A549 (cell line): ENCODE results near the gene HEATR1. TPM values are rescaled to one million over a fixed set of nuclear protein-coding genes. Genes with fewer than 3 reads are reported as not detected.

Experiments
- ATAC-seq, 2 experiments: fragments of 200-7000 bp in 1 of 2; fragments of >200 bp in 1 of 2; cut with Nextera tagmentation in 1 of 2; cut with Tn5 transposase in 1 of 2; 3 replicates each; pipeline versions ENCODE4 v1.8.0 to v1.9.1; 2018 to 2020; ENCODE audit warnings: mild to moderate bottlenecking in 1 of 2, moderate library complexity in 1 of 2
- CTCF ChIA-PET: fragments of 300-600 bp; sonication (Branson Sonifier 250); formaldehyde crosslinking; extraction: SDS; loops from one replicate; lab custom pipeline; 2021; ENCODE audit warnings: antibody characterized with exemption, inconsistent platforms; lab: Yijun Ruan, JAX
- POLR2A ChIA-PET: fragments of 350-600 bp; formaldehyde crosslinking; extraction: SDS; loops from one replicate; lab custom pipeline; 2021; ENCODE audit warnings: antibody characterized with exemption, inconsistent platforms; lab: Yijun Ruan, JAX
- DNase-seq, 2 experiments: peaks; one replicate each; pipeline versions ENCODE4 v3.0.0 to v3.0.0-alpha.2; 2011 to 2016; ENCODE audit warnings: low read depth in 1 of 2, low spot score in 1 of 2
- FAIRE-seq: peaks from 2 replicates; lab custom pipeline; 2011; peaks lifted over from hg19 to GRCh38; lab: Jason Lieb, UNC
- H3K27ac ChIP-seq, 2 experiments: fragments of >200 bp; sonication (Bioruptor Twin); formaldehyde crosslinking; 3 replicates each; pipeline ENCODE4 v1.5.1; 2016 to 2017
- H3K4me1 ChIP-seq: fragments of >200 bp; sonication (Bioruptor Twin); formaldehyde crosslinking; 3 replicates; pipeline ENCODE4 v1.6.1; 2016
- H3K4me2 ChIP-seq: fragments of >200 bp; sonication (Bioruptor Twin); formaldehyde crosslinking; 3 replicates; pipeline ENCODE4 v1.6.1; 2016
- H3K4me3 ChIP-seq: fragments of >200 bp; sonication (Bioruptor Twin); formaldehyde crosslinking; 3 replicates; pipeline ENCODE4 v1.5.1; 2016
- H3K9me3 ChIP-seq: fragments of >200 bp; sonication (Bioruptor Twin); formaldehyde crosslinking; 3 replicates; pipeline ENCODE4 v1.6.1; 2016
- CBX2 ChIP-seq: fragments of 200-600 bp; sonication (generic); IDR thresholded peaks from 2 replicates; pipeline ENCODE4 v1.6.1; 2016; ENCODE audit warnings: low read depth, mild to moderate bottlenecking, borderline replicate concordance
- CEBPB ChIP-seq, 2 experiments: fragments of >200 bp in 1 of 2; sonication (Bioruptor Twin) in 1 of 2; formaldehyde crosslinking in 1 of 2; IDR thresholded peaks; 2 replicates each; pipeline ENCODE4 v1.6.1; 2012 to 2016
- CHD4 ChIP-seq: fragments of 200-600 bp; sonication (generic); IDR thresholded peaks from 2 replicates; pipeline ENCODE4 v1.6.1; 2016; ENCODE audit warnings: antibody characterized with exemption, mild to moderate bottlenecking, borderline replicate concordance
- EHF ChIP-seq: fragments of 250-450 bp; sonication (Bioruptor Pico); IDR thresholded peaks from 2 replicates; pipeline ENCODE4 v1.5.0; 2020; ENCODE audit warnings: mild to moderate bottlenecking
- ELK1 ChIP-seq: fragments of 150-350 bp; IDR thresholded peaks from 2 replicates; pipeline ENCODE4 v1.6.1; 2014; ENCODE audit warnings: low read depth, mild to moderate bottlenecking, low read length
- EP300 ChIP-seq, 2 experiments: fragments of >200 bp; sonication (Bioruptor Twin); formaldehyde crosslinking; IDR thresholded peaks; 2 replicates in 1 of 2; 3 replicates in 1 of 2; pipeline ENCODE4 v1.6.1; 2016 to 2017
- ESRRA ChIP-seq: fragments of 150-350 bp; IDR thresholded peaks from 2 replicates; pipeline ENCODE4 v1.6.1; 2014; ENCODE audit warnings: mild to moderate bottlenecking, low read length, borderline replicate concordance
- FOSB ChIP-seq: fragments of 250-450 bp; sonication (Bioruptor Pico); IDR thresholded peaks from 2 replicates; pipeline ENCODE4 v1.5.0; 2020; ENCODE audit warnings: mild to moderate bottlenecking, moderate library complexity
- FOSL2 ChIP-seq, 2 experiments: fragments of 450-650 bp in 1 of 2; fragments of >200 bp in 1 of 2; sonication (Bioruptor Twin) in 1 of 2; formaldehyde crosslinking; IDR thresholded peaks; 2 replicates each; pipeline versions ENCODE4 v1.5.0 to v1.6.1; 2016 to 2020; ENCODE audit warnings: mild to moderate bottlenecking in 1 of 2, moderate library complexity in 1 of 2
- HMGXB4 ChIP-seq: fragments of 250-450 bp; sonication (Bioruptor Pico); IDR thresholded peaks from 2 replicates; pipeline ENCODE4 v1.5.0; 2021; ENCODE audit warnings: mild to moderate bottlenecking, moderate library complexity, borderline replicate concordance
- JUNB ChIP-seq: fragments of >200 bp; sonication (Bioruptor Twin); formaldehyde crosslinking; IDR thresholded peaks from 2 replicates; pipeline ENCODE4 v1.6.1; 2016
- KDM1A ChIP-seq: fragments of 200-600 bp; sonication (generic); IDR thresholded peaks from 2 replicates; pipeline ENCODE4 v1.6.1; 2016; ENCODE audit warnings: low read depth, mild to moderate bottlenecking
- MYC ChIP-seq: IDR thresholded peaks from 2 replicates; pipeline ENCODE4 v1.6.1; 2012; ENCODE audit warnings: mild to moderate bottlenecking, inconsistent platforms, low read length, improper control_type of control experiment, borderline replicate concordance
- NPAS2 ChIP-seq: fragments of 250-450 bp; sonication (Bioruptor Pico); IDR thresholded peaks from 2 replicates; pipeline ENCODE4 v1.8.0; 2022; ENCODE audit warnings: mild to moderate bottlenecking, moderate library complexity, borderline replicate concordance
- PBX3 ChIP-seq: IDR thresholded peaks from 2 replicates; pipeline ENCODE4 v1.6.1; 2012
- POLR2AphosphoS2 ChIP-seq: conservative IDR thresholded peaks from 2 replicates; pipeline ENCODE4 v1.6.1; 2012; ENCODE audit warnings: low read length, improper control_type of control experiment, inconsistent platforms
- RCOR1 ChIP-seq: fragments of 150-350 bp; IDR thresholded peaks from 2 replicates; pipeline ENCODE4 v1.6.1; 2014; ENCODE audit warnings: antibody characterized with exemption, low read length, low read depth
- REST ChIP-seq: fragments of 200-600 bp; sonication (generic); IDR thresholded peaks from 2 replicates; pipeline ENCODE4 v1.6.1; 2016; ENCODE audit warnings: antibody characterized with exemption, mild to moderate bottlenecking, moderate library complexity
- RNF2 ChIP-seq: fragments of 200-600 bp; sonication (generic); IDR thresholded peaks from 2 replicates; pipeline ENCODE4 v1.6.1; 2016; ENCODE audit warnings: low read depth, mild to moderate bottlenecking, antibody characterized with exemption, moderate library complexity, borderline replicate concordance
- TP53 ChIP-seq: fragments of 250-450 bp; sonication (Bioruptor Pico); IDR thresholded peaks from 2 replicates; pipeline ENCODE4 v1.5.0; 2021; ENCODE audit warnings: mild to moderate bottlenecking, moderate library complexity
- ZSCAN20 ChIP-seq: fragments of 250-450 bp; sonication (Bioruptor Pico); IDR thresholded peaks from 2 replicates; pipeline ENCODE4 v1.8.0; 2022; ENCODE audit warnings: mild to moderate bottlenecking, moderate library complexity
- WGBS: methylation state at CpG from one replicate; pipeline ENCODE4 v1.1.6; 2017; ENCODE audit errors: missing lambda C conversion rate; 5-methylcytosine and 5-hydroxymethylcytosine counted together
- polyA plus RNA-seq, 4 experiments: library from polyadenylated mRNA; depleted of rRNA in 3 of 4; stranded (reverse); fragments of >200 nt; fragmentation: RNase III in 1 of 4; extraction: RNeasy Plus Mini Kit Qiagen cat#74134 plus additional on column Dnase treatment in 1 of 4; gene quantifications; 2 replicates in 3 of 4; 3 replicates in 1 of 4; pipeline ENCODE4 v1.2.3, GENCODE V29; 2011 to 2017

HEATR1 gene
- polyA plus RNA-seq, 2 of the 4 experiments (the other 2 are of a cell fraction) = 22.3 to 50.1 TPM

- no peak overlapping the region for H3K4me2 ChIP-seq
- TF ChIP-seq RNF2 = no peak
- no peak for TF ChIP-seq ZSCAN20 (CRISPR knock-in tag)
- TF ChIP-seq CHD4 = no peak
- no peak for TF ChIP-seq EHF (CRISPR knock-in tag)
- TF ChIP-seq KDM1A = no peak
- CTCF ChIA-PET = interaction anchor here (1.6 kb wide), 1 partner anchor 389 kb away, joined by 3 read pairs; no protein-coding TSS in a partner anchor
- FAIRE-seq = no peak
- H3K27ac ChIP-seq = no peak overlapping the region
- 89% methylated on average over 1 of the region's 1 CpG for WGBS
- POLR2A ChIA-PET = no interaction called here
- H3K9me3 ChIP-seq = no peaks in the 10 kb centered on the region
- H3K4me3 ChIP-seq = no peak overlapping the region
- peaks cover 7% of the 10 kb centered on the region; the same call in 2 of the 3 replicates for H3K4me1 ChIP-seq
- no peak for DNase-seq
- ATAC-seq = no peak
Measured at GRCh38 chr1:236530286-236530685, 74.0 kb downstream of the HEATR1 start.

GRCh38 chr1:236526079-236526478, 78.2 kb downstream of the HEATR1 start:
- TF ChIP-seq HMGXB4 (no peak), REST (no peak), ESRRA (no peak), JUNB (no peak), EP300 (IDR thresholded peaks at IDR 0.05) (no peak), ZSCAN20 (CRISPR knock-in tag) (no peak), TP53 (no peak), CEBPB (IDR thresholded peaks at IDR 0.05) (no peak), NPAS2 (CRISPR knock-in tag) (no peak), MYC (no peak), FOSL2 (IDR thresholded peaks at IDR 0.05) (no peak), FOSL2 (CRISPR knock-in tag; IDR thresholded peaks at IDR 0.05) (no peak), POLR2AphosphoS2 (no peak)
- H3K9me3 ChIP-seq = no peaks in the 10 kb centered on the region
- no peak overlapping the region for H3K4me3 ChIP-seq
- WGBS = 79% methylated on average over 3 of the region's 3 CpGs
- FAIRE-seq = no peak
- ATAC-seq = no peak
- ChIA-PET CTCF (interaction anchor here (0.9 to 2.0 kb wide), 5 partner anchors 10 to 422 kb away, joined by 3 to 5 read pairs (median 3); no protein-coding TSS in a partner anchor), POLR2A (no interaction called here)
- H3K27ac ChIP-seq = no peak overlapping the region
- no peak overlapping the region for H3K4me2 ChIP-seq
- DNase-seq = no peak
- H3K4me1 ChIP-seq = peaks cover 11% of the 10 kb centered on the region; the same call in 2 of the 3 replicates

GRCh38 chr1:236524895-236525184, 79.5 kb downstream of the HEATR1 start:
- no peaks in the 10 kb centered on the region for H3K9me3 ChIP-seq
- no peak for ATAC-seq
- WGBS = under 1% methylated on average over 3 of the region's 3 CpGs
- DNase-seq = no peak
- POLR2A ChIA-PET = no interaction called here
- H3K4me2 ChIP-seq = peak overlapping the region; percentile 74
- H3K4me3 ChIP-seq = peak overlapping the region; percentile 99
- peaks cover 11% of the 10 kb centered on the region; the same call in 2 of the 3 replicates for H3K4me1 ChIP-seq
- H3K27ac ChIP-seq = peak overlapping the region; percentile 88 to 94
- no peak for FAIRE-seq
- CTCF ChIA-PET = no interaction called here
- no peak for TF ChIP-seq ELK1
- no peak for TF ChIP-seq FOSB
- no peak for TF ChIP-seq REST
- TF ChIP-seq KDM1A = no peak
- no peak for TF ChIP-seq CBX2
- TF ChIP-seq ESRRA = no peak
- no peak for TF ChIP-seq RCOR1
- TF ChIP-seq PBX3 = no peak
- no peak for TF ChIP-seq NPAS2 (CRISPR knock-in tag)
